Liver (tissue), 9 donors: ENCODE data around the gene FBXO3. TPM values are rescaled to one million over a fixed set of nuclear protein-coding genes. Genes with fewer than 3 reads are reported as not detected.

Experiments
- DNase-seq: peaks from one replicate; pipeline ENCODE4 v3.0.0-alpha.2; 2017; ENCODE audit warnings: low spot score
- H3K27ac ChIP-seq, 2 donors: one replicate each; pipeline ENCODE4 v1.7.0; 2013; ENCODE audit warnings: inconsistent platforms in 2 of 2, low read length in 2 of 2, control low read depth in 1 of 2, low read depth in 1 of 2, mild to moderate bottlenecking in 1 of 2
- H3K27me3 ChIP-seq, 4 donors: one replicate each; pipeline versions ENCODE4 v1.6.1 to v1.7.0; 2013; ENCODE audit warnings: low read length in 3 of 4, inconsistent platforms in 1 of 4, mild to moderate bottlenecking in 1 of 4, moderate library complexity in 1 of 4; ENCODE audit not compliant: control insufficient read depth in 4 of 4, insufficient read depth in 4 of 4
- H3K36me3 ChIP-seq, 4 donors: one replicate each; pipeline versions ENCODE4 v1.6.1 to v1.7.0; 2013; ENCODE audit warnings: low read length in 3 of 4, mild to moderate bottlenecking in 3 of 4, low read depth in 1 of 4, moderate library complexity in 1 of 4; ENCODE audit not compliant: control insufficient read depth in 4 of 4, insufficient read depth in 3 of 4
- H3K4me1 ChIP-seq, 4 donors: one replicate each; pipeline versions ENCODE4 v1.6.1 to v1.7.0; 2013; ENCODE audit warnings: low read length in 3 of 4, mild to moderate bottlenecking in 3 of 4, moderate library complexity in 1 of 4; ENCODE audit not compliant: control insufficient read depth in 4 of 4, insufficient read depth in 4 of 4
- H3K4me3 ChIP-seq, 3 donors: one replicate each; pipeline versions ENCODE4 v1.6.1 to v1.7.0; 2013; ENCODE audit warnings: low read length in 3 of 3, control low read depth in 1 of 3, low read depth in 1 of 3, mild to moderate bottlenecking in 1 of 3
- H3K9ac ChIP-seq, 2 donors: one replicate each; pipeline ENCODE4 v1.7.0; 2013; ENCODE audit warnings: low read length in 2 of 2, mild to moderate bottlenecking in 2 of 2, moderate library complexity in 2 of 2, control low read depth in 1 of 2, low read depth in 1 of 2
- H3K9me3 ChIP-seq, 4 donors: one replicate each; pipeline versions ENCODE4 v1.6.1 to v1.7.0; 2013; ENCODE audit warnings: low read length in 3 of 4; ENCODE audit not compliant: control insufficient read depth in 4 of 4
- EGR1 ChIP-seq, 2 donors: IDR thresholded peaks; 2 replicates each; pipeline ENCODE4 v1.6.1; 2016 to 2018; ENCODE audit warnings: antibody characterized with exemption in 2 of 2, low read depth in 2 of 2
- FOXA1 ChIP-seq: IDR thresholded peaks from 2 replicates; pipeline ENCODE4 v1.6.1; 2016; ENCODE audit warnings: antibody characterized with exemption
- FOXA2 ChIP-seq: IDR thresholded peaks from 2 replicates; pipeline ENCODE4 v1.6.1; 2016; ENCODE audit warnings: antibody characterized with exemption
- GABPA ChIP-seq, 2 donors: IDR thresholded peaks in 1 of 2; conservative IDR thresholded peaks in 1 of 2; 2 replicates each; pipeline ENCODE4 v1.6.1; 2016; ENCODE audit warnings: antibody characterized with exemption in 2 of 2, mild to moderate bottlenecking in 1 of 2, moderate library complexity in 1 of 2
- HNF4A ChIP-seq, 2 donors: conservative IDR thresholded peaks; 2 replicates each; pipeline ENCODE4 v1.6.1; 2016; ENCODE audit warnings: antibody characterized with exemption in 2 of 2, mild to moderate bottlenecking in 2 of 2
- JUND ChIP-seq, 2 donors: IDR thresholded peaks; 2 replicates each; pipeline ENCODE4 v1.6.1; 2016; ENCODE audit warnings: antibody characterized with exemption in 2 of 2
- NR2F2 ChIP-seq: IDR thresholded peaks from 2 replicates; pipeline ENCODE4 v1.6.1; 2016; ENCODE audit warnings: antibody characterized with exemption
- RAD21 ChIP-seq, 2 donors: IDR thresholded peaks; 2 replicates each; pipeline ENCODE4 v1.6.1; 2016; ENCODE audit warnings: antibody characterized with exemption in 2 of 2, mild to moderate bottlenecking in 2 of 2
- RXRA ChIP-seq, 2 donors: IDR thresholded peaks; 2 replicates each; pipeline ENCODE4 v1.6.1; 2017 to 2018; ENCODE audit warnings: antibody characterized with exemption in 2 of 2, mild to moderate bottlenecking in 1 of 2
- SP1 ChIP-seq: IDR thresholded peaks from 2 replicates; pipeline ENCODE4 v1.6.1; 2018; ENCODE audit warnings: antibody characterized with exemption, mild to moderate bottlenecking
- TAF1 ChIP-seq: conservative IDR thresholded peaks from 2 replicates; pipeline ENCODE4 v1.6.1; 2016; ENCODE audit warnings: antibody characterized with exemption, mild to moderate bottlenecking
- YY1 ChIP-seq: IDR thresholded peaks from 2 replicates; pipeline ENCODE4 v1.6.1; 2016; ENCODE audit warnings: antibody characterized with exemption, mild to moderate bottlenecking
- WGBS: extraction: QIAGEN DNeasy Blood & Tissue Kit; methylation state at CpG from one replicate; pipeline ENCODE4 v1.1.7; 2013; 5-methylcytosine and 5-hydroxymethylcytosine counted together
- polyA plus RNA-seq, 2 donors: library from polyadenylated mRNA; stranded (reverse) in 1 of 2; unstranded in 1 of 2; fragments of 200-250 nt in 1 of 2; fragments of >200 nt in 1 of 2; fragmentation: Nextera tagmentation in 1 of 2; extraction: Ambion mirVana in 1 of 2; gene quantifications; one replicate each; pipeline versions ENCODE4 v1.2.1 to v1.2.3, GENCODE V29; 2013 to 2015
- total RNA-seq, 2 donors: library from RNA; depleted of rRNA; stranded (reverse); fragments of >200 nt; gene quantifications; one replicate each; pipeline ENCODE4 v1.2.3, GENCODE V29; 2014
- TF ChIP-seq, protein P1 (sequence below): IDR thresholded peaks from 2 replicates; pipeline ENCODE4 v1.6.1; 2016; ENCODE audit warnings: antibody characterized with exemption
- TF ChIP-seq, protein P2 (sequence below): IDR thresholded peaks from 2 replicates; pipeline ENCODE4 v1.6.1; 2016; ENCODE audit warnings: antibody characterized with exemption
- TF ChIP-seq, protein P3 (sequence below): IDR thresholded peaks from 2 replicates; pipeline ENCODE4 v1.6.1; 2016; ENCODE audit warnings: antibody characterized with exemption
- TF ChIP-seq, protein P4 (sequence below): IDR thresholded peaks from 2 replicates; pipeline ENCODE4 v1.6.1; 2016; ENCODE audit warnings: antibody characterized with exemption, mild to moderate bottlenecking
- donor health status: healthy.
- donor health status: healthy.
- donor health status: healthy.
- donor health status: healthy.
- donor health status: healthy.

The FBXO3 gene
- total and polyA plus RNA-seq, 4 donors = 12.2 to 36.4 (median 18.8) TPM

GRCh38 chr11:33706966-33707365, 67.4 kb downstream of the FBXO3 start:
- 85% methylated on average over 2 of the region's 2 CpGs for WGBS
- H3K27me3 ChIP-seq = no peaks in the 10 kb centered on the region
- no peaks in the 10 kb centered on the region for H3K9me3 ChIP-seq
- H3K27ac ChIP-seq = peak overlapping the region; percentile 51 to 79
- peaks cover 4 to 13% (median 9%) of the 10 kb centered on the region in 4 donors for H3K4me1 ChIP-seq
- TF ChIP-seq FOXA1 (no peak), GABPA (IDR thresholded peaks at IDR 0.05 in 1 of 2, conservative IDR thresholded peaks at IDR 0.05 in 1 of 2) (no peak), NR2F2 (no peak), RXRA (IDR thresholded peaks at IDR 0.05) (no peak), HNF4A (conservative IDR thresholded peaks at IDR 0.05) (no peak), RAD21 (IDR thresholded peaks at IDR 0.05) (no peak), YY1 (no peak)
- TF ChIP-seq, protein P1, sequence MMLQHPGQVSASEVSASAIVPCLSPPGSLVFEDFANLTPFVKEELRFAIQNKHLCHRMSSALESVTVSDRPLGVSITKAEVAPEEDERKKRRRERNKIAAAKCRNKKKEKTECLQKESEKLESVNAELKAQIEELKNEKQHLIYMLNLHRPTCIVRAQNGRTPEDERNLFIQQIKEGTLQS = no peak
- TF ChIP-seq, protein P2, sequence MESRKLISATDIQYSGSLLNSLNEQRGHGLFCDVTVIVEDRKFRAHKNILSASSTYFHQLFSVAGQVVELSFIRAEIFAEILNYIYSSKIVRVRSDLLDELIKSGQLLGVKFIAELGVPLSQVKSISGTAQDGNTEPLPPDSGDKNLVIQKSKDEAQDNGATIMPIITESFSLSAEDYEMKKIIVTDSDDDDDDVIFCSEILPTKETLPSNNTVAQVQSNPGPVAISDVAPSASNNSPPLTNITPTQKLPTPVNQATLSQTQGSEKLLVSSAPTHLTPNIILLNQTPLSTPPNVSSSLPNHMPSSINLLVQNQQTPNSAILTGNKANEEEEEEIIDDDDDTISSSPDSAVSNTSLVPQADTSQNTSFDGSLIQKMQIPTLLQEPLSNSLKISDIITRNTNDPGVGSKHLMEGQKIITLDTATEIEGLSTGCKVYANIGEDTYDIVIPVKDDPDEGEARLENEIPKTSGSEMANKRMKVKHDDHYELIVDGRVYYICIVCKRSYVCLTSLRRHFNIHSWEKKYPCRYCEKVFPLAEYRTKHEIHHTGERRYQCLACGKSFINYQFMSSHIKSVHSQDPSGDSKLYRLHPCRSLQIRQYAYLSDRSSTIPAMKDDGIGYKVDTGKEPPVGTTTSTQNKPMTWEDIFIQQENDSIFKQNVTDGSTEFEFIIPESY = no peak
- H3K36me3 ChIP-seq = peaks cover 4 to 22% (median 16%) of the 10 kb centered on the region in 4 donors
- no peak overlapping the region for H3K9ac ChIP-seq
- no peak overlapping the region for H3K4me3 ChIP-seq
- DNase-seq = no peak

GRCh38 chr11:33706546-33706945, 67.8 kb downstream of the FBXO3 start:
- Histone ChIP-seq H3K27ac (peak overlapping the region; percentile 51 to 79), H3K4me3 (no peak overlapping the region), H3K9me3 (no peaks in the 10 kb centered on the region), H3K27me3 (no peaks in the 10 kb centered on the region), H3K36me3 (peaks cover 4 to 22% (median 16%) of the 10 kb centered on the region in 4 donors), H3K4me1 (peaks cover 5 to 14% (median 10%) of the 10 kb centered on the region in 4 donors), H3K9ac (no peak overlapping the region)
- WGBS = 9% methylated on average over 2 of the region's 2 CpGs
- TF ChIP-seq EGR1 (IDR thresholded peaks at IDR 0.05; ENCODE audit: low read depth in 2 of 2) = no peak
- TF ChIP-seq RXRA (IDR thresholded peaks at IDR 0.05) = peak in 1 of 2 donors; percentile 63
- peak; percentile 9 for TF ChIP-seq FOXA2
- TF ChIP-seq, protein P3, sequence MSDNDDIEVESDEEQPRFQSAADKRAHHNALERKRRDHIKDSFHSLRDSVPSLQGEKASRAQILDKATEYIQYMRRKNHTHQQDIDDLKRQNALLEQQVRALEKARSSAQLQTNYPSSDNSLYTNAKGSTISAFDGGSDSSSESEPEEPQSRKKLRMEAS = peak; percentile 39
- peak; percentile 41 for TF ChIP-seq YY1
- DNase-seq = no peak

DNA sequence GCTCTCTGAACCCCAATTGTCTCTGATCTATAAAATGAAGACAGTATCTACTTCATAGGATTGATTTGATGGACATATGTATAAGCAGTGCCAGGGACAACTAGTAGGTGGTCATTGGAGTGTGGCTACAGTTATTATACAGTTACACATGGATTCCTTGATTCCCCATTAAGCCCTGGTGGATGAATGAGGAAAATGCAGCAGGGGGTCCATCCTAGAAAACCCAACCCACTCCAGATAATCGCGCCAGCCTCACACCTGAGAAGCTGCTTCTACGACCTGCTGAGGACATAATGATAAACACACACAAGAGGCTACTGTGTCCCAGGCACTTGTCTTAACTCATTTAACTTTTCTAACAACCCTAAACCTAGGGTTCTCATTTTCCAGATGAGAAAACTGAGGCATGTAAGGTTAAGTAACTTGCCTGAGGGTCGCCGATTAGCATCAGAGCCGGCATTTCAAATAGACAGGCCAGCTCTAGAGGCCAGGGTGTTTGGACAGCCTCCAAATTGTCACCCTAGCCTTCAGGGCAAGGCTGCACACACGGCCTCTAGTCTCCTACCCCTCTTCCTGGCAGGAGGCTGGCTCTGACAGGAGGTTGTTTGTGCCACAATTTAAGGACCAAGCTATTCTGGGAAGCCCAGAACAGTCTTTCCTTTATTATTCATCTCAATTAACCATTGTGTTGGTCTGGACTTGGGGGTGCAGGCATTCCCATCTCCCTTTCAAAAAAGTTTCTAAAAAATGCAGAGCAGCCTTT, 69.9 kb downstream of the FBXO3 start:
- 86% methylated on average over 7 of the region's 7 CpGs for WGBS
- Histone ChIP-seq H3K36me3 (peaks cover 0 to 11% (median 7%) of the 10 kb centered on the region in 4 donors), H3K27ac (peak overlapping the region; percentile 13 to 40), H3K27me3 (no peaks in the 10 kb centered on the region), H3K9me3 (no peaks in the 10 kb centered on the region), H3K9ac (no peak overlapping the region), H3K4me1 (peaks cover 9 to 21% (median 18%) of the 10 kb centered on the region in 4 donors), H3K4me3 (no peak overlapping the region)
- TF ChIP-seq YY1 = no peak
- TF ChIP-seq, protein P2 = no peak
- no peak for TF ChIP-seq EGR1 (IDR thresholded peaks at IDR 0.05; ENCODE audit: low read depth in 2 of 2)
- TF ChIP-seq NR2F2 = no peak
- no peak for TF ChIP-seq GABPA (IDR thresholded peaks at IDR 0.05 in 1 of 2, conservative IDR thresholded peaks at IDR 0.05 in 1 of 2)
- TF ChIP-seq TAF1 = no peak
- no peak for TF ChIP-seq RAD21 (IDR thresholded peaks at IDR 0.05)
- TF ChIP-seq, protein P4, sequence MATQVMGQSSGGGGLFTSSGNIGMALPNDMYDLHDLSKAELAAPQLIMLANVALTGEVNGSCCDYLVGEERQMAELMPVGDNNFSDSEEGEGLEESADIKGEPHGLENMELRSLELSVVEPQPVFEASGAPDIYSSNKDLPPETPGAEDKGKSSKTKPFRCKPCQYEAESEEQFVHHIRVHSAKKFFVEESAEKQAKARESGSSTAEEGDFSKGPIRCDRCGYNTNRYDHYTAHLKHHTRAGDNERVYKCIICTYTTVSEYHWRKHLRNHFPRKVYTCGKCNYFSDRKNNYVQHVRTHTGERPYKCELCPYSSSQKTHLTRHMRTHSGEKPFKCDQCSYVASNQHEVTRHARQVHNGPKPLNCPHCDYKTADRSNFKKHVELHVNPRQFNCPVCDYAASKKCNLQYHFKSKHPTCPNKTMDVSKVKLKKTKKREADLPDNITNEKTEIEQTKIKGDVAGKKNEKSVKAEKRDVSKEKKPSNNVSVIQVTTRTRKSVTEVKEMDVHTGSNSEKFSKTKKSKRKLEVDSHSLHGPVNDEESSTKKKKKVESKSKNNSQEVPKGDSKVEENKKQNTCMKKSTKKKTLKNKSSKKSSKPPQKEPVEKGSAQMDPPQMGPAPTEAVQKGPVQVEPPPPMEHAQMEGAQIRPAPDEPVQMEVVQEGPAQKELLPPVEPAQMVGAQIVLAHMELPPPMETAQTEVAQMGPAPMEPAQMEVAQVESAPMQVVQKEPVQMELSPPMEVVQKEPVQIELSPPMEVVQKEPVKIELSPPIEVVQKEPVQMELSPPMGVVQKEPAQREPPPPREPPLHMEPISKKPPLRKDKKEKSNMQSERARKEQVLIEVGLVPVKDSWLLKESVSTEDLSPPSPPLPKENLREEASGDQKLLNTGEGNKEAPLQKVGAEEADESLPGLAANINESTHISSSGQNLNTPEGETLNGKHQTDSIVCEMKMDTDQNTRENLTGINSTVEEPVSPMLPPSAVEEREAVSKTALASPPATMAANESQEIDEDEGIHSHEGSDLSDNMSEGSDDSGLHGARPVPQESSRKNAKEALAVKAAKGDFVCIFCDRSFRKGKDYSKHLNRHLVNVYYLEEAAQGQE = no peak
- no peak for TF ChIP-seq FOXA1
- TF ChIP-seq JUND (IDR thresholded peaks at IDR 0.05) = no peak
- no peak for TF ChIP-seq RXRA (IDR thresholded peaks at IDR 0.05)
- no peak for TF ChIP-seq SP1
- TF ChIP-seq, protein P3 = no peak
- DNase-seq = no peak
